Putamen (tissue), 1 donor: ENCODE data around the gene MLXIPL.
"Not testable (repeated sequence)": the region's sequence is repeated elsewhere in the genome, so short reads cannot be mapped to it uniquely, and the experiment has no call there.

ENCODE experiments used
- DNase-seq: peaks from one replicate; pipeline ENCODE4 v3.0.0-alpha.2; 2016; ENCODE audit warnings: low spot score

Gene MLXIPL

DNA sequence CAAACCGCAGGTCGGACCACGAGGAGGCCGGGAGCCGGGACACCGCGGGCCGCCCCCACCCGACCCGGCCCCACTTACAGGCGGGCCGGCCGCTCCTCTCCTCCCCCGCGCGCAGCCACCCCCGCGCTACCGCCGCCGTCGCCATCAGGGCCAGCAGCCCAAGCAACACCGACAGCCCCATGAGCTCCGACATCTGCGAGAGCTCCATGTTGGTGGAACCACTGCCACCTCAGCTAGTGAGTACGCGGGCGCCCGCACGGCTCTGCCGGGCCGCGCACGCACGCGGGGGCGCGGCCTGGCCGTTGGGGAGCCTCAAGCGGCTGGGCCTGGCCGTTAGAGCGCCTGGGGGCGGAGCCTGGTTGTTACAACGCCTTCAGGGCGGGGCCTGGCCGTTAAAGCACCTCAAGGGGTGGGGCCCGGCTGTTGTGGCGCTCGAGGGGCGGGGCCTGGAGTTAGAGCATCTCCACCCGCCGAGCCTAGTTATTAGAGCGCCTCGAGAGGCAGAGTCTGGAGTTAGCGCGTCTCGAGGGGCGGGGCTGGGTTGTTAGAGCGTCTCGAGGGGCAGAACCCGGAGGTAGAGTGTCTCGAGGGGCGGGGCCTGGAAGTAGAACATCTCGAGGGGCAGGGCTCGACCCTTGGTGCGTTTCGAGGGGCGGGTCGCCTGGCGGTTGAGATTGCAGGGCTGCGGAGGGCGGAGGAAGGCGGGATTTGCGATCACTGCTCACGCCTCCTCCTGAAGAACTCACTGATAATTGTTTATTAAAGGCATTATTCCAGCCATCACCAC is 45.8 kb downstream of the MLXIPL start, which contains the start of gene TBL2:
Gene TBL2, minus strand, starts transcription at position 238 of the 787 bp plus-strand sequence. Its CDS starts 30 bp downstream, at position 208.
- DNase-seq: peak; percentile 98

GRCh38 chr7:73577627-73578341 is 46.5 kb downstream of the MLXIPL start:
- no peak for DNase-seq

DNA sequence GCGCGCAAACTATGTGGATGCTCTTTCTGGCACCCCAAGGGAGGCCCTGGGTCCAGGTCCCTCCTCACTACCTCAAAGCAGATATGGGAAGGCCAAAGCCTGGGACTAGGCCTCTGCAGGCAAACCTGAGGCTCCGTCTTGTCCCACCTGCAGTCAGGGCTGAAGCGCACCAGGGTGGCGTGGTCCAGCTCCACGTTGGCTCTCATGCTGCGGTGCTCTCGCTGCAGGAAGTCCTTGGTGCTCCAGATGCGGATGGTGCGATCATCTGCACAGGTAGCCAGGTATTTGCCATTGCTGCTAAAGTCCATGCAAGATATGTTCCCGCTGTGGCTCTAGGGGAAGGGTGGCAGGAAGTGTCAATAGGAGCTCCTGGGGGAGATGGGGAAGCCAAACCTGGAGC is 50.5 kb downstream of the MLXIPL start:
- no peak for DNase-seq

DNA sequence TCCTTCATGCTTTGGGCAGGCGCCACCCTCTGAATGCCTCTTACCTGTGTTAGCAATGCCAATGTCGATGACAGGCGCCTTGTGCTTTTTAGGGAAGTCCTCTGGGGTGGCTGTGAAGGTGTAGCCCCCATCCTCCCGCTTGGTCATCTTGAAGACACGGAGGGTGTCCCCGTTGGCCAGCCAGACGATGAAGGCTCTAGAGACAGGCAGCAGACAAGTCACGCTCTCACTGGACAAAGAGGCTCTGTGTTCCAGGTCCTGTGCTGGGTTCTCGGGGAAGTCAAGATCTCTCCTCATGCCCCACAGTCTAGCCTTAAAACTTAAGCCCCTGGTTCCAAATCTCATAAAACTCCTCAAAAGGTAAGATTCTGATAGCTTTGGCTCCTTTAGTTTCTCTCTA is 51.0 kb downstream of the MLXIPL start:
- no peak for DNase-seq

DNA sequence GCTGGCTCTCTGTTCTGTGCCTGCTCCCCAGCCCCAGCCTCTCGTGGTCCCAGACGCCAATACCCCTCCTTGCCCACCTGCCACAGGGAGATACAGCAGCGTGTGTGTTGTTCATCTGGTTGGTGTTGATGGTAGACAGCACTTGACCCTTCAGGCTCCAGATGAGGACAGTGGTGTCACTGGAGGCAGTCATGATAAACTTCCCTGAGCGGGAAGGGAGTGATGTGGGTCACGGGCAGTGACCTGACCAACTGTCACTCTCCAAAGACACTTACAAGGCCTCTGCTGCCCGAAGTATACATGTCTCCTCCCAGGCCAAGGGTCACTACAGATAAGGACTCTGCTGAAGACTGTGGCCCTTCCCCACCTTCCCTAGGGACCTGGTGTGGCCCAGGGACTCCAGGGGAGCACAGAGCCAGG is 51.5 kb downstream of the MLXIPL start:
- no peak for DNase-seq

DNA sequence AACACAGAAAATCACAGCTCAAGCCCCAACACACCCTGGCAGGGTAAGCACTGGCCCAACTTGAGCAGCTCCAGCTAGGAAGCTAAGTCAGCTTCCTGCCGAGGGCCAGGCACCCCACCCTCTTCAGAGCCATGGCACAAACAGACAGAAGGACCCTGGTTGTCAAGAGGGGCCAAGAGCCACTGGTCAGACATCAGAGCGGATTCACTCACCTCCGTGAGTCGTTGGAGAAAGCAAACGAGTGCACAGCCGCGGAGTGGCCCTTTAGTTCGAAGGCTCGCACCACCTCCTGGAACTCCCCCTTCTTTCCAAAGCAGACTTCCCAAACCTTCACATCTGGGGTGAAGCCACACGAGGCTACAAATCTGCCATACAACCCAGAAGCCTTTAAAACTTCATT is 53.3 kb downstream of the MLXIPL start:
- no peak for DNase-seq

DNA sequence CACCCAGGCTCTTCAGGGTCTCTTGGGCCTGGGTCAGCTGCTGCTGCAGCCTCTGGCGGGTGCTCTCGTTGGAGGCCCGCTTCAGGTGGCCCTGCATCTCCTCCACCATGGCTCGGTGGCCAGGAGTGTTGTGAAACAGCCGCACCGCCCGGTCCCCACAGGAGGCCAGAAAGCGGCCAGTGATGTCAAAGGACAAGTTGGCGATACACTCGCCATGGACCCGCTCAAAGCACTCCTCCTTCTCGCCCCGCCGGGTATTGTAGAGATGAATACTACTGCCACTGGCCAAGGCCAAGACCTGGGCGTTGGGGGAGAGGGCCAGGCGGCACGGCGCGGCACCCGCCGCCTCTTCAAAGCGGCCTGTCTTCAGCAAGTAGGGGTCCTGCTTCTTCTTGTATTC is 53.8 kb downstream of the MLXIPL start:
- no peak for DNase-seq

DNA sequence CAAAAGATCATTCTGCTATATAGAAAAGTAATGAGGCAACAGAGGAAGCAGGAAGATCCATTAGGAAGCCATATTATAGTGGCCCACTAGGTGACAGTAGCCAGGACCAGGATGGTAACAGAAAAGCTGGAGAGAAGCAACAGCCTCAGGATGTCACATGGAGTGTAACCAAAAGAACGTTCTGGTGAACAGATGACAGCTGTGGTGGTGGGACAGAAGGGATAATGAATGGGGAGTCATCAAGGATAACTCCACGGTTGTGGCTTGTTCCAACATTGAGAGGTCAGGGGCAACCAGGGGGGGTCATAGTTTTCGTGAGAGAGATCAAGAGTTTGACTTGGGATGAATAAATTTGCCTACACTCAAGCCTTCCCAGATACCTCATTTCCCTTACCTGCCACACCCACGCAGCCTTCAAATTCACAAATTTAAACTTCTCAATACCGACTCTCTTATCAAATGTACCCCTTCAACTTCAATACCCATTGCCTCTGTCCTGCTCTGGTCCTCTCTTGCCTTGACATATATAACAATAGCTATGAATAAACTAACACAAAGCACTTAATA is 55.2 kb downstream of the MLXIPL start:
- DNase-seq: no peak

- DNase-seq: no peak
Measured at GRCh38 chr7:73567846-73568685, 56.3 kb downstream of the MLXIPL start.

- no peak for DNase-seq
Measured at GRCh38 chr7:73567140-73567539, 57.2 kb downstream of the MLXIPL start.

DNA sequence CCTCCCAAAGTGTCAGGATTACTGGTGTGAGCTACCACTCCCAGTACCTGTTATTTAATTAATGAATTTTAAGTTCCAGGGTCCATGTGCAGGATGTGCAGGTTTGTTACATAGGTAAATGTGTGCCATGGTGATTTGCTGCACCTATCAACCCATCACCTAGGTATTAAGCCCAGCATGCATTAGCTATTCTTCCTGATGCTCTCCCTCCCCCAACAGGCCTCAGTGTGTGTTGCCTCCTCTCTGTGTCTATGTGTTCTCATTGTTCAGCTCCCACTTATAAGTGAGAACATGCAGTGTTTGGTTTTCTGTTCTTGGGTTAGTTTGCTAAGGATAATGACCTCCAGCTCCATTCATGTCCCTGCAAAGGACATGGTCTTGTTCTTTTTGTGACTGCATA is 57.9 kb downstream of the MLXIPL start:
- not testable (repeated sequence) for DNase-seq

- no peak for DNase-seq
Measured at GRCh38 chr7:73565675-73566340, 58.5 kb downstream of the MLXIPL start.

- DNase-seq: no peak
Measured at GRCh38 chr7:73560109-73560835, 64.0 kb downstream of the MLXIPL start.

- DNase-seq: peak; percentile 77
Measured at GRCh38 chr7:73557397-73558257, 66.7 kb downstream of the MLXIPL start, which contains the start of gene BCL7B. Gene BCL7B, minus strand, starts transcription at chr7:73557690. Its CDS starts 112 bp downstream, at chr7:73557578.

GRCh38 chr7:73557108-73557396 is 67.3 kb downstream of the MLXIPL start:
- peak; percentile 94 for DNase-seq

DNA sequence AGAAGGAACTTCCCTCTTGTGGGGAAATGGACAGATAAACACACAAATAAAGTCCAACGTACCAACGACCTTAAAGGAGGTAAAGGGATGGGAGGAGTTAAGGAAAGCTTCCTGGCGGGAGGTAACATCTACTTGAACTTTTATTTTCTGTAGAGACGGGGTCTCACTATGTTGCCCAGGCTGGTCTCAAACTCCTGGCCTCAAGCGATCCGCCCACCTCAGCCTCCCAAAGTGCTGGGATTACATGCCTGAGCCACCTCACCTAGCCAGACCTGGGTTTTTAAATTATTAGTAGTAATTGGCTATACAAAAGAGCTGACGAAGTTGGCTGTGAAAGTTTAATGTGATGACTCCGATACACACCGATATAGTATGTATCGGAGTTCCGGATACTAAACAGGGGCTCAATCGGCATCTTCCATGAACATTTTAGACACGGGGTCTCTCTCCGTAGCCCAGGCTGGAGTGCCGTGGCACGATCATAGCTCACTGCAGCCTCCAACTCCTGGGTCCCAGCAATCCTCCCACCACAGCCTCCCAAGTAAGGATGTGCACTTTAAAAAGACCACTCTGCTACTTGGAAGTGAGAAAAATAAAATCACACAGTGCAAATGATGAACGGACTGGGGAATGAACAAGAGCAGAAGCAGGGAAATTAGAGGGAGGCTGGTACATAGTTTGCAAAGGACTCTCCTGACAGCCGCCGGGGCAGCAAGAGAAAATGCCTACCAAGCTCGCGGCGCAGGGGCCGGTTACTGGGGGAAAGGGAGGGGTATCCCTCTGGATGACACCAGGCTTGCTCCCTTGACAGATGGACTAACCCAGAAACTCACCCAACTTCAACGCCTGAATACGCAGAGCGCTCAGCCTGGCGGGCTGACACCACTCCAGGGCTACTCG is 67.9 kb downstream of the MLXIPL start:
- DNase-seq: no peak

- no peak for DNase-seq
Measured at GRCh38 chr7:73555411-73555982, 68.8 kb downstream of the MLXIPL start.

DNA sequence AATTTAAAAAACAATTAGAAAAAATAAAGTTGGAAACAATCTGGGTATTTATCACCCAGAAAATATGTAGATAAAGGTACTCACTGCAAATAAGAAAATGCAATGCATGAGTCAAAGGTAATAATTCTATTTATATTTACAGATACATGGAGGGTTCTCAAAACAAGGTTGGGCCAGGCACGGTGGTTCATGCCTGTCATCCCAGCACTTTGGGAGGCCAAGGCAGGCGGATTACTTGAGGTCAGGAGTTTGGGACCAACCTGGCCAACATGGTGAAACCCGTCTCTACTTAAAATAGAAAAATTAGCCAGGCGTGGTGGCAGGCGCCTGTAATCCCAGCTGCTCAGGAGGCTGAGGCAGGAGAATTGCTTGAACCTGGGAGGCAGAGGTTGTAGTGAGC is 74.2 kb downstream of the MLXIPL start:
- not testable (repeated sequence) for DNase-seq

DNA sequence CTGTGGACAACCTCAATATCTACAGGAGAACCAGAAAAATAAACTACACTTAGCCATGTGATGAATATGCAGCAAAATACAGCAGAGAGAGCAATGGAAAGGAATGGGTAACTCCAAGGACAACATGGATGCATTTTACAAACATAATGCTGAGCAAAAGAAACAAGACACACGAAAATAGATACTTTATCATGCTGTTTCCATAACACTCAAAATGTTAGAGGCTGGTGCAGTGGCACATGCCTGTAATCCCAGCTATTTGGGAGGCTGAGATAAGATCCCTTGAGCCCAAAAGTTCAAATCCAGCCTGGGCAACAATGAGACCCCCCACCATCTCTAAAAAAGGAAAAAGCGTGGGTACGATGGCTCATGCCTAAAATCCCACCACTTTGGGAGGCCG is 75.1 kb downstream of the MLXIPL start:
- no peak for DNase-seq
